Osteocyte (in vitro differentiated cells): Measurements from ENCODE around the gene COLEC12. TPM values are rescaled to one million over a fixed set of nuclear protein-coding genes. Genes with fewer than 3 reads are reported as not detected.

ENCODE experiments used
- DNase-seq: peaks from one replicate; pipeline ENCODE4 v3.0.0; 2021; ENCODE audit warnings: mixed read lengths; ENCODE audit not compliant: unreplicated experiment; ENCODE audit errors: extremely low spot score
- H3K27ac Mint-ChIP-seq: one replicate; pipeline ENCODE4 v1.8.0; 2021; ENCODE audit warnings: mild to moderate bottlenecking, mixed read lengths; ENCODE audit not compliant: unreplicated experiment
- H3K27me3 Mint-ChIP-seq: one replicate; pipeline ENCODE4 v1.8.0; 2021; ENCODE audit warnings: mixed read lengths; ENCODE audit not compliant: unreplicated experiment
- H3K36me3 Mint-ChIP-seq: one replicate; pipeline ENCODE4 v1.8.0; 2021; ENCODE audit warnings: mixed read lengths; ENCODE audit not compliant: unreplicated experiment
- H3K4me1 Mint-ChIP-seq: one replicate; pipeline ENCODE4 v1.8.0; 2021; ENCODE audit warnings: mixed read lengths; ENCODE audit not compliant: unreplicated experiment
- H3K4me3 Mint-ChIP-seq: one replicate; pipeline ENCODE4 v1.8.0; 2021; ENCODE audit warnings: mild to moderate bottlenecking, moderate library complexity, mixed read lengths; ENCODE audit not compliant: unreplicated experiment
- H3K9me3 Mint-ChIP-seq: one replicate; pipeline ENCODE4 v1.8.0; 2021; ENCODE audit warnings: mixed read lengths; ENCODE audit not compliant: unreplicated experiment
- CTCF ChIP-seq: fragments of 200-600 bp; sonication (generic); IDR thresholded peaks from 2 replicates; pipeline ENCODE4 v1.5.0; 2021; ENCODE audit warnings: antibody characterized with exemption, mild to moderate bottlenecking, moderate library complexity
- total RNA-seq: library from RNA; stranded (reverse); gene quantifications from 2 replicates; pipeline ENCODE4 v1.2.1, GENCODE V29; 2021

The COLEC12 gene
- total RNA-seq, 1 donor from 2014 or later = 113 TPM

DNA sequence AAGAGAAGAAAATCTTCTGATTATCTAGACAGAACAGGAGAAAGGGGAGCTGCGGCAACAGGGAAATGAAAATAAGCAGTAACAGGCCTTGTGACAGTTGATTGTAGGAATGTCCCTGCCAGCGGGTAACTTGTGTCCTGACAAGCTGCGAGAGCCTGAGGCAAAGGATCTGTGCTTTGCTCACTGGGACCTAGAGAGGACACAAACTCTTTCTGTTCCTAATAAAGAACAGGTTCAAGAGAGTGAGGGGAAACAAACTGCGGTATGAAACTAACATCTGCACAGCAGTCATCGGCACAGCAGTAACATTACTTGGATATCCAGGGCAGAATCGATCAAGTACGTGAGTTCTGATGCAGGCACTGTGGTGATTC, 128.9 kb downstream of the COLEC12 start:
- peak overlapping the region; percentile 52 for H3K4me3 Mint-ChIP-seq
- DNase-seq = no peak
- H3K27ac Mint-ChIP-seq = peak overlapping the region; percentile 96
- H3K9me3 Mint-ChIP-seq = no peaks in the 10 kb centered on the region
- H3K27me3 Mint-ChIP-seq = no peaks in the 10 kb centered on the region
- H3K4me1 Mint-ChIP-seq = peaks cover 62% of the 10 kb centered on the region
- TF ChIP-seq CTCF = no peak
- peaks cover 12% of the 10 kb centered on the region for H3K36me3 Mint-ChIP-seq

DNA sequence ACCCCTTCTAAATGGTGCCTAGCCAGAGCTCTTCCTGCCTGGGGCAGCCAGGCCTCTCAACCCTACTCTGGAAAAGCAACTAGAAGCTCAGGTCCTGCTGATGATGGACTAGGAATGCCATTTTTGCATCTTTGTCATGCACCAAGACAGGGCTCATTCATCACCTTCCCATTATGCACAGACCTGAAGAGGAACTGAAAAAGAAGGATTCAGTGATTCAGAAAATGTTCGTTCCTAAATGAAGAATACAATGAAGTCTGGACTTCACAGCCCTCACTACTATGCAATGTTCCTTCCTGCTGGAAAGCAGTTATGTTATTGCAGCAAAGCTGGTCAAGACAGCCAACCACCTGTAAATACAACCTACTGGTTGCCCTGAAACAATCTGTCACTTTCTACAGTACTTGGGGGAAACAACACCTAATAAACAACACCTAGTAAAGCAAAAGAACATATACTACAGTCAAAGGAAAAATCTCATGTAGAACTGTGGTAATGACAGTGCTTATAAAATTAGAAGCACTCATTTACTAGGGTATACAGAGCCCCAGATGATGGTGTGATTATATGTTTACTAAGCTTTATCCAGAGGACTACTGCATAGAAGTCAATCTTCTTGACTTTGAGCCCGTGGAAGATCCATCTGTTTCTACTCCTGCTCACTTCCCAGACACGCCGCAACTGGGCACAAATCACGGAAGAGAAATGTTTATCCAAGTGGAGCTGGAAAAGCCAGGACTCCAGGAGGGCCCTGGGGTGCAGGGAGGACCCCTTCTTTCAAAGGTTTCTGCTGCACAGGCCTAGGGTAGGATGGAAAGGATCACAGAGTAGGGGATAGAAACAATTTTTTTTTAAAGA, 129.5 kb downstream of the COLEC12 start:
- no peaks in the 10 kb centered on the region for H3K27me3 Mint-ChIP-seq
- H3K36me3 Mint-ChIP-seq = peaks cover 12% of the 10 kb centered on the region
- no peak for DNase-seq
- TF ChIP-seq CTCF = no peak
- H3K27ac Mint-ChIP-seq = peak overlapping the region; percentile 96
- H3K4me3 Mint-ChIP-seq = peak overlapping the region; percentile 52
- no peaks in the 10 kb centered on the region for H3K9me3 Mint-ChIP-seq
- H3K4me1 Mint-ChIP-seq = peaks cover 59% of the 10 kb centered on the region

DNA sequence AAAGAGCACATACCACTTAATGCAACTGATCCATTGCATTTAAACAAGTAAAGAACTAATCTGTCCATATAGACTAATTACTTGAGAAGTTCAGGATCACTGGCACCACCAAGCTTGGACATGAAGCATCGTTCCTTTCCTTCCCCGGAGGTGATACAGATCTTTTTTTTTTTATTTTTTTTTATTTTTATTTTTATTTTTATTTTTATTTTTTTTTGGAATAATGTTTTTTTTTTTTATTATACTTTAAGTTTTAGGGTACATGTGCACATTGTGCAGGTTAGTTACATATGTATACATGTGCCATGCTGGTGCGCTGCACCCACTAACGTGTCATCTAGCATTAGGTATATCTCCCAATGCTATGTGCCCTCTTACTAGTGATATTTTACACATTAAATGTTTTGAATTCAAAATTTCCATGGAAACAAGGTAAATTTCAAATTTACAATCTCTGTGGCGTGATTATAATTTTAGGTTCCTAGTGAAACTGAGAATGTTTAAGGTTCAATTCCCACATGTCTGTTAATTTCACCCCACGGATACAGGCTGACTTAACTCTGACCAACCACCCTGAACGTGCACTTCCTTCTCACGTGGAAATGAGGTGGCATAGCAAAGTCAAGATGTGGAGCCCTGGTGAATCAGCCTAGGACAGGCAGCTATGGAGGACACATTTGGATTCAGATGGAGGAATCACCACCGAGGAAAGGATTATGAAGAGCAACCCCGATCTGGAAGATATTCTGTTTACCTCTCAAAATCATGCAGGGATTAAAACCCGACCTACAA, 131.1 kb downstream of the COLEC12 start:
- no peaks in the 10 kb centered on the region for H3K27me3 Mint-ChIP-seq
- no peak for DNase-seq
- peaks cover 63% of the 10 kb centered on the region for H3K4me1 Mint-ChIP-seq
- peak overlapping the region; percentile 28 for H3K27ac Mint-ChIP-seq
- no peak overlapping the region for H3K4me3 Mint-ChIP-seq
- no peaks in the 10 kb centered on the region for H3K9me3 Mint-ChIP-seq
- peaks cover 10% of the 10 kb centered on the region for H3K36me3 Mint-ChIP-seq
- TF ChIP-seq CTCF = no peak

DNA sequence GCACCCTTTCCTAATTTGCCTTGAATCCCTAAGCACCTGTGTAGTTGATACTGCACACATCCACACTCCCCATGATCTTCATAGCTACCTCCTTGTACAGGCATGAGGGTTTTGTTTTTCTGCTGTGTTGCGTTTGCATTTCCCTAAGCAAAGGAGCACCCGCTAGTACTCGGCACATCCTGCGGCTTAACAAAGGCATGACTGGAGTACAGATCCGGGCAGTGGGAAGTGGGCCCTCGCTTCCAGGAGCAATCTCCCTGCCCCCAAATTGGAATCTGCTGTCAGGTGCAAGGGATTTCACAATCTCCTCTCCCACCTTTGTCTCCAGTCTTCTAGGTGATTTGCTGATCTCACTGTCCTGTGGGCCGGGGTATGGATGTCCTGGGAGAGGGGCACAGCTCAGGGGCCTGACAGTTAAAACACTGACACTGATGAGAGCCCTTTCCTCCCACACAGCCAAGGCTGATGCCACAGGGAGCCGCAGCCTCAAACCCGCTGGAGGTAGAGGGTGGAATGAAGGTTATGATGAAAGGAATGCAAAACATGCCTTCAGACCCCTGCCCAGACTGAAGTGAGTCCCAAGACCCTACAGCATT, 133.9 kb downstream of the COLEC12 start:
- no peaks in the 10 kb centered on the region for H3K9me3 Mint-ChIP-seq
- H3K27me3 Mint-ChIP-seq = no peaks in the 10 kb centered on the region
- no peak for DNase-seq
- H3K4me1 Mint-ChIP-seq = peaks cover 73% of the 10 kb centered on the region
- no peak overlapping the region for H3K4me3 Mint-ChIP-seq
- peaks cover 10% of the 10 kb centered on the region for H3K36me3 Mint-ChIP-seq
- H3K27ac Mint-ChIP-seq = no peak overlapping the region
- no peak for TF ChIP-seq CTCF

- Mint-ChIP-seq H3K36me3 (peaks cover 10% of the 10 kb centered on the region), H3K9me3 (no peaks in the 10 kb centered on the region), H3K4me3 (no peak overlapping the region), H3K27ac (peak overlapping the region; percentile 84), H3K4me1 (peaks cover 73% of the 10 kb centered on the region), H3K27me3 (no peaks in the 10 kb centered on the region)
- DNase-seq = no peak
- TF ChIP-seq CTCF = no peak
Measured at GRCh38 chr18:365651-366050, 134.8 kb downstream of the COLEC12 start.
